ENCODE data around the gene KRT37. TPM values are rescaled to one million over a fixed set of nuclear protein-coding genes. Genes with fewer than 3 reads are reported as not detected.

KRT37 gene
- total RNA-seq, 4 donors from 2014 or later, result not detected

DNA sequence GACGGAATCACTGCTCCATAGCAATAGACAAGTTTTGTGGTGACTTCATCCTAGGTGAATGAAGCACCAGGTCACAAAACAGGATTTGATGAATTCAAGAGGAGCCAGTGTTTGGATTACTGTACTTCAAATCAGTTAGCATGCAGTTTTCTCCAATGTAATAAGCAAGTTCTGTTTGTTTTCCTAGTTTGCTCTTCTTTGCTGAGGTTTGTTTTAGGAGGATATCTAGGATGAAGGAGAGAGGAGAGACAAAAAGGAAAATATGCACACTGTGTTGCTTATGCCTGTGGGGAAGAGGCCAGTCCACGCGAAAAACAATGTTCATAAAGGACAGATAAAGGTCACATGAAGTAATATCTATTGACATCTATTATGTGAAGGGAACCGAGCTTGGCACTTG, 9.0 kb downstream of the KRT37 start:
- intact Hi-C loops (cut with DNase I; ENCODE audit: low total_unique reads), result no loop called here
- TF ChIP-seq POLR2A (IDR thresholded peaks at IDR 0.05), result no peak
- no peak for TF ChIP-seq CTCF (IDR thresholded peaks at IDR 0.05)
- no peak overlapping the region for H3K4me3 ChIP-seq (ENCODE audit: low read depth, poor library complexity, severe bottlenecking)
- no peak for DNase-seq (ENCODE audit: low spot score in 2 of 2)
- WGBS, 2 donors, result 67 to 79% methylated on average over 4 of the region's 4 CpGs

GRCh38 chr17:41413982-41414381, 10.4 kb downstream of the KRT37 start:
- TF ChIP-seq CTCF (IDR thresholded peaks at IDR 0.05), result no peak
- no peak for TF ChIP-seq POLR2A (IDR thresholded peaks at IDR 0.05)
- no peak for DNase-seq (ENCODE audit: low spot score in 2 of 2)
- 88 to 91% methylated on average over 2 of the region's 2 CpGs for WGBS, 2 donors
- intact Hi-C loops (cut with DNase I; ENCODE audit: low total_unique reads), result no loop called here
- H3K4me3 ChIP-seq (ENCODE audit: low read depth, poor library complexity, severe bottlenecking), result no peak overlapping the region

DNA sequence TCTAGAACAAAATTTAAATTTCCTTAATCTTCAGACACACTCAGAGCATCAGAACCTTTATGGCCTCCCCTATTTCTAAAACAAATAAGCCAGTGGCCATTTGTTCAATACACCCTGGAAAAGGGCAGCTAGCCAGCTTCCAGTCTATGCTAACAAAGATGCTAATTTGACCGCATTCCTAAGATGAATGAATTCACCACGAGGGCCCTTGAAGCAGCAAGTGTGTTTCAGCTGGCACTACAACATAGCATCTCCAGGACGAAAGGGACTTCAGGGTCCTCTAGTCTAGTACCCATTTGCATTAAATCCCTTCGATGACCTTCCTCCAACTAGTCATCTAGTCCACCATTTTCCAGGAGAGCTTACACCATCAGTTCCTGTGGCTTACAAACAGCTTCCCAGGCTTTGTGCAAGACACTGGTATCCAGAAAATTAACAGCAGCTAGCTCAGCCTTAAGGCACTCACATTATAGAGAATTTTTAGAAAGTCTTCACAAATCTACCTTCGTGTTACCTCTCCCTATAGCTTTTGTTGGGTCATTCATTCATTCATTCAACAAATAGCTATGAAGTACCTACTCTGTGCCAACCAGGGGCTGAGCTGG, 10.9 kb downstream of the KRT37 start:
- H3K4me3 ChIP-seq (ENCODE audit: low read depth, poor library complexity, severe bottlenecking), result no peak overlapping the region
- intact Hi-C loops (cut with DNase I; ENCODE audit: low total_unique reads), result no loop called here
- no peak for TF ChIP-seq POLR2A (IDR thresholded peaks at IDR 0.05)
- TF ChIP-seq CTCF (IDR thresholded peaks at IDR 0.05), result no peak
- DNase-seq (ENCODE audit: low spot score in 2 of 2), result no peak
- 68 to 72% methylated on average over 5 of the region's 5 CpGs for WGBS, 2 donors

DNA sequence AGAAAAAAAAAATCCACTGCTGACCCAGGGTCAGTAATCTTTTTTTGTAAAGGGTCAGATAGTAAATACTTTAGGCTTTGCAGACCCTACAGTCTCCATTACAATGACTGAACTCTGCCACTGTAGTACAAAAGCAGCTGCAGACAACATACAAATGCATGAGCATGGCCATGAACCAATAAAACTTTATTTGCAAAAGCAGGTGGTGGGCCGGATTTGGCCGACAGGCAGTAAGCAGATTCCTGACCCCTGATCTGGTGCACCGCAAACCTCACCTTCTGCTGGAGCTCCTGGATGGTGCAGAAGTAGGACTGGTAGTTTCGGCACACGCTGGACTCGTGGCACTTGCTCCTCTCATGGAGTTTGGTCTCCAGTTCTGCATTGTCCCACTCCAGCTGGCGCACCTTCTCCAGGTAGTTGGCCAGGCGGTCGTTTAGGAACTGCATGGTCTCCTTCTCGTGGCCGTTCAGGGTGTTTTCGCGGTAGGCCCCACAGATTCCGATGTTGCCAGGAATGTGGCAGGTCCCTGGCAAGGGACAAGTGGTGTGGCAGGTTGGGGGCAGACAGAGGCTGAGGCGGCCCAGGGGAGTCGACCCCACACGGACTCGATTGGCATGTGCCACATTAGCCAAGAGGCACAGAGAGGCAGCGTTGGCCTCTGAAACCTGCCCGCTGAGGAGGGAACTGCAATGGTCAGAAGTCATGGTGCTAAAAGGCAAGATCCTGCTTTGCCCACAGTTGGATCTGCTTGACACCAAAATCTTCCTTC, 13.1 kb downstream of the KRT37 start:
- 91 to 92% methylated on average over 20 of the region's 20 CpGs for WGBS, 2 donors
- TF ChIP-seq POLR2A (IDR thresholded peaks at IDR 0.05), result no peak
- TF ChIP-seq CTCF (IDR thresholded peaks at IDR 0.05), result no peak
- H3K4me3 ChIP-seq (ENCODE audit: low read depth, poor library complexity, severe bottlenecking), result no peak overlapping the region
- intact Hi-C loops (cut with DNase I; ENCODE audit: low total_unique reads), result no loop called here
- DNase-seq (ENCODE audit: low spot score in 2 of 2), result no peak

- DNase-seq (ENCODE audit: low spot score in 2 of 2), result no peak
- TF ChIP-seq CTCF (IDR thresholded peaks at IDR 0.05) (no peak), POLR2A (IDR thresholded peaks at IDR 0.05) (no peak)
- no peak overlapping the region for H3K4me3 ChIP-seq (ENCODE audit: low read depth, poor library complexity, severe bottlenecking)
- 94 to 95% methylated on average over 10 of the region's 10 CpGs for WGBS, 2 donors
- intact Hi-C loops (cut with DNase I; ENCODE audit: low total_unique reads), result no loop called here
Observed at GRCh38 chr17:41407226-41407625, 17.2 kb downstream of the KRT37 start.
